NT2/D1 (cell line): ENCODE data around the gene MRPS34.

Experiments used
- SUZ12 ChIP-seq: IDR thresholded peaks from 2 replicates; pipeline ENCODE4 v1.6.1; 2011; ENCODE audit not compliant: insufficient read length, insufficient read depth; ENCODE audit errors: extremely low read depth
- YY1 ChIP-seq: IDR thresholded peaks from 2 replicates; pipeline ENCODE4 v1.6.1; 2011; ENCODE audit not compliant: insufficient read length, insufficient read depth
- ZNF274 ChIP-seq: IDR thresholded peaks from 2 replicates; pipeline ENCODE4 v1.6.1; 2011; ENCODE audit warnings: mild to moderate bottlenecking, low read depth, low read length

GRCh38 chr16:1727651-1728624, 45.0 kb downstream of the MRPS34 start:
- TF ChIP-seq ZNF274 (no peak), YY1 (no peak), SUZ12 (no peak)
